WERI-Rb-1 (cell line): ENCODE results near the gene NRXN3.

Experiments
- DNase-seq: peaks from one replicate; pipeline ENCODE4 v3.0.0-alpha.2; 2020
- H3K27ac ChIP-seq: fragments of 250-450 bp; sonication (Bioruptor Pico); 2 replicates; pipeline ENCODE4 v1.5.1; 2020; ENCODE audit warnings: mild to moderate bottlenecking, moderate library complexity
- H3K27me3 ChIP-seq: fragments of 250-450 bp; sonication (Bioruptor Pico); 2 replicates; pipeline ENCODE4 v1.5.1; 2021; ENCODE audit warnings: mild to moderate bottlenecking, low read depth, moderate library complexity; ENCODE audit not compliant: insufficient read depth, severe bottlenecking
- H3K36me3 ChIP-seq: fragments of 250-450 bp; sonication (Bioruptor Pico); 2 replicates; pipeline ENCODE4 v1.5.1; 2020; ENCODE audit warnings: mild to moderate bottlenecking, moderate library complexity
- H3K4me3 ChIP-seq: 2 replicates; pipeline ENCODE4 v1.5.1; 2011; ENCODE audit warnings: low read depth, mild to moderate bottlenecking, control low read depth, low read length
- H3K9me3 ChIP-seq: fragments of 250-450 bp; sonication (Bioruptor Pico); 2 replicates; pipeline ENCODE4 v1.5.1; 2021; ENCODE audit warnings: mild to moderate bottlenecking, moderate library complexity; ENCODE audit not compliant: severe bottlenecking
- TF ChIP-seq, protein P1 (sequence below): IDR thresholded peaks from 2 replicates; pipeline ENCODE4 v1.5.1; 2011; ENCODE audit warnings: low read depth, mild to moderate bottlenecking, control low read depth, inconsistent platforms, low read length

Gene NRXN3

DNA sequence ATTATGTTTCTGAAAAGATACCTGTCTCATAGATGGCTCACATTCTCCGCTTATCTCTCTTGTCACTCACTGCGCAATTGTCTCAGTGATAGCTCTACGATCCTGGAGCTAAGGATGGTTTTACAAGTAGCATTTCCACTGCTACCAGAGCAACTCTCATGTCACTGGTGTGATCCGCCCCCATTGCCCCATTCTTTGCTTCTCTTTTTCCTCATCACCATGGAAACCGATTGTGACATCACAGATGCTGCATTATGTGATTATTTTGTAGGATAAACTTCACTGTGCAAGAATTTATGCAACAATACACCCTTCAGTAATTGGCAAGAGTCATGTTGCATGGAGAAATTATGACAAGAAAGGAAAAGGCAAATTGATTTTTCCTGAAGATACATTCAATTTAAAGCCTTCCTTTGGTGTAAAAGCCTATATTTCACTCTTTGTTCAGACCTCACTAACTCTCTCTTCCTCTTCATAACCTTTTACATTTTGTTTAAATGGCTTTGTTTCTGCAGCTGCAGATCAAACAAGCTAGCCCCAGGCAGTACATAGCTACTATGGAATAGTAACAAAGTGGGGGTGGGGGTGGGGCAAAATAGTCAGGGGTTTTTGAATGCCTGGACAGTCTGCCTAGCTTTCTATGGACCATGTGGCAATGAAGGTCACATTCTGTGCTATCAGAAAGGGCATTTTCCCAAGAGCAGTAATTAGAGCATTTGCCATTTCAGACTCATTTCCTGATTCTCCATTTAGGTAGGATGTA lies 539.8 kb downstream of the NRXN3 start:
- TF ChIP-seq, protein P1, sequence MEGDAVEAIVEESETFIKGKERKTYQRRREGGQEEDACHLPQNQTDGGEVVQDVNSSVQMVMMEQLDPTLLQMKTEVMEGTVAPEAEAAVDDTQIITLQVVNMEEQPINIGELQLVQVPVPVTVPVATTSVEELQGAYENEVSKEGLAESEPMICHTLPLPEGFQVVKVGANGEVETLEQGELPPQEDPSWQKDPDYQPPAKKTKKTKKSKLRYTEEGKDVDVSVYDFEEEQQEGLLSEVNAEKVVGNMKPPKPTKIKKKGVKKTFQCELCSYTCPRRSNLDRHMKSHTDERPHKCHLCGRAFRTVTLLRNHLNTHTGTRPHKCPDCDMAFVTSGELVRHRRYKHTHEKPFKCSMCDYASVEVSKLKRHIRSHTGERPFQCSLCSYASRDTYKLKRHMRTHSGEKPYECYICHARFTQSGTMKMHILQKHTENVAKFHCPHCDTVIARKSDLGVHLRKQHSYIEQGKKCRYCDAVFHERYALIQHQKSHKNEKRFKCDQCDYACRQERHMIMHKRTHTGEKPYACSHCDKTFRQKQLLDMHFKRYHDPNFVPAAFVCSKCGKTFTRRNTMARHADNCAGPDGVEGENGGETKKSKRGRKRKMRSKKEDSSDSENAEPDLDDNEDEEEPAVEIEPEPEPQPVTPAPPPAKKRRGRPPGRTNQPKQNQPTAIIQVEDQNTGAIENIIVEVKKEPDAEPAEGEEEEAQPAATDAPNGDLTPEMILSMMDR, result no peak
- Histone ChIP-seq H3K9me3 (peaks cover 2% of the 10 kb centered on the region), H3K27ac (no peak overlapping the region), H3K4me3 (no peak overlapping the region), H3K36me3 (no peaks in the 10 kb centered on the region), H3K27me3 (no peaks in the 10 kb centered on the region)
- DNase-seq, result no peak

GRCh38 chr14:78710963-78711362 lies 540.8 kb downstream of the NRXN3 start:
- DNase-seq, result no peak
- H3K27me3 ChIP-seq, result no peaks in the 10 kb centered on the region
- no peak overlapping the region for H3K4me3 ChIP-seq
- peaks cover 2% of the 10 kb centered on the region for H3K9me3 ChIP-seq
- H3K36me3 ChIP-seq, result no peaks in the 10 kb centered on the region
- TF ChIP-seq, protein P1, result no peak
- H3K27ac ChIP-seq, result no peak overlapping the region

- no peaks in the 10 kb centered on the region for H3K27me3 ChIP-seq
- no peaks in the 10 kb centered on the region for H3K36me3 ChIP-seq
- H3K4me3 ChIP-seq, result no peak overlapping the region
- DNase-seq, result no peak
- TF ChIP-seq, protein P1, result no peak
- H3K27ac ChIP-seq, result no peak overlapping the region
- peaks cover 2% of the 10 kb centered on the region for H3K9me3 ChIP-seq
These were observed 543.5 kb downstream of the NRXN3 start for GRCh38 chr14:78713716-78714115.

DNA sequence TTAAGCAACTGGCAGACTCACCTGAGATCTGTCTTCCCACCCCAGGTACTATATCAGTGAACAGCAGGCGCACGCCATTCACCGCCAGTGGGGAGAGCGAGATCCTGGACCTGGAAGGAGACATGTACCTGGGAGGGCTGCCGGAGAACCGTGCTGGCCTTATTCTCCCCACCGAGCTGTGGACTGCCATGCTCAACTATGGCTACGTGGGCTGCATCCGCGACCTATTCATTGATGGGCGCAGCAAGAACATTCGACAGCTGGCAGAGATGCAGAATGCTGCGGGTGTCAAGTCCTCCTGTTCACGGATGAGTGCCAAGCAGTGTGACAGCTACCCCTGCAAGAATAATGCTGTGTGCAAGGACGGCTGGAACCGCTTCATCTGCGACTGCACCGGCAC lies 544.5 kb downstream of the NRXN3 start:
- TF ChIP-seq, protein P1, result no peak
- Histone ChIP-seq H3K27me3 (no peaks in the 10 kb centered on the region), H3K9me3 (peaks cover 2% of the 10 kb centered on the region), H3K36me3 (no peaks in the 10 kb centered on the region), H3K27ac (no peak overlapping the region), H3K4me3 (no peak overlapping the region)
- no peak for DNase-seq

DNA sequence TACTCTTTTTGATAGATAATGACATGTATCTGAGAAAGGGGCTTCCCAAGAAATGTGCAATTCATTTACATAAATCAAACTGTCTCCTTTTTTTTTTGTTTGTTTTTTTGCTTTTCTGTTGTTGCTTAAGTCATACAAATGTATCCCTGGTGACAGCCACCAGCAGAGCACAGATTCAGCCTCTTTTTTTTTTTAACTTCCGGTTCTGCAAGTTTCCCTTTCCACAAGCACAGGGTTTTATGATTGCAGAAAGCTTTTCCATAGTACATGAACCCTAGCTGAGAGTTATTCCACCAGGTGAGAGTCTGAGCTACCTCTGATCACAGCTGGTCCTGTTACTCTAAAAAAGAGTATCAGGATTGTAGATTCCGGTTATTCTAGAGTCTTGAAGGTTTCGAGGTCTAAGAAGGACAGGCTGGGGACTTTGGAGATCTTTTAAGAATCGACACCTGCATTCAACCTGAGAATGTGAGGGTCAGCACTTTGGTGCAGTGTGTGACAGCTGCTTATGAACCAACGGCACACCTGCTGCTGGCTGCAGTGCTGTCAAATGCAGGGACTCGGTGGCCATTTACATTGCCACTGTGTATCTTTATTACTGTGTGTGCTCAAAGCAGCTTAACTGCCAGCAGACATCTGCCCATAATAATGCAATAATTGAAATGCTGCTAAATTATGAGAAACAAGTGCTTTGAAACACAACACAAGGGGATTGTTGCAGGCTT lies 551.7 kb downstream of the NRXN3 start:
- H3K9me3 ChIP-seq, result no peaks in the 10 kb centered on the region
- no peaks in the 10 kb centered on the region for H3K27me3 ChIP-seq
- H3K27ac ChIP-seq, result peak overlapping the region; percentile 26; the same call in 1 of the 2 replicates
- H3K36me3 ChIP-seq, result no peaks in the 10 kb centered on the region
- no peak overlapping the region for H3K4me3 ChIP-seq
- TF ChIP-seq, protein P1, result no peak
- DNase-seq, result peak; percentile 28
